GM19452 (cell line): ENCODE measurements around the gene STK38L.

Experiments
- ATAC-seq: cut with Tn5 transposase; IDR thresholded peaks from one replicate; pipeline ENCODE4 v1.9.1; 2021; ENCODE audit not compliant: unreplicated experiment

STK38L gene

DNA sequence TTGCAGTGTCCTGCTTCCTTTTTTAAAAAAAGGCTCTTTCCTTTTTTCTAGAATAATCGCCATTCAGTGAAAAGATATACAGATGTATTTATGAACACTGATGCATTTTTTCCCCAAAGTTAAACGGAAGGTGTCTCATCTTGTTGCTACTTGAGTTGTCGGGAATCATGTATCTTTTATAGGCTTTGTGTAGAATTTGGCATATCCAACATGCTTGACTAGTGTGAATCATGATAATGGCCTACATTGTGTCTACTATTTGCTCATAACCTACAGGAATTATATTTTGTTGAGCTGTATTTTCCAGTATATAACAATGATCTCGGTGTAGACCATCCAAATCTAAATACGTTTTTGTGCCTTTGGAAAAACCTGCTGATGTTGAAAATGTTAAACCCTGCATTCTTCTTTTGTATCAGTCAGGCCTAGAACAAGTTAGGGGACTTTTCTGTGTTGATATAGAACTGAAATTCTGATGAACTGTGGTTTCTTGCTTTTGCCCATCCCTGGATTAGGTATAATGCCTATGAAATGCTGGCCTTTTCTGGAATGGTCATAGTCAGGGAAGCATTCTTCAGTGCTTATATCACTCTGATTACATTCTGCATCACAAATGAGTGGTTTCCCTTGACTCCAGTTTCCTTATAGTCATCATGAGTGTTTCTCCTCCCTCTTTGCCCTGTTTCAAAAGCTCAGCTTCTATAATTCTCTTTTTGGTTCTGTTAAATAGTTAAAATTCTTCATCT, 99.3 kb downstream of the STK38L start:
- no peak for ATAC-seq

DNA sequence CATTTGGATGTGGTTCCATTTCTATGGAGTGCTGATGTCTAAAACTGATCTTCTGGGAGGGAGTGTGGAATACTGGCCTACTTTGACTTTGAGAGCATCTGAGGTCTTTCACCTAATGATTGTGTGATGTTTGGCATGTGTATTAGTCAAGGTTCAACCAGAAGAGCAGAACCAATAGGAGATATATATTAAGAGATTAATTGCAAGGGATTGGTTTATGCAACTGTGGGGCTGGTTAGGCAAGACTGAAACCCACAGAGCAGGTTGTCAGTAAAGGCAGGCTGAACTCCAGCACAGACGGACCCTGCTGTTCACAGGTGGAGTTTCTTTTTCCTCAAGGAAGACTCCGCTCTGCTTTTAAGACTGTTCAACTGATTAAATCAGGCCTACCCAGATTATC, 100.2 kb downstream of the STK38L start:
- no peak for ATAC-seq

GRCh38 chr12:27344760-27345159, 100.7 kb downstream of the STK38L start:
- no peak for ATAC-seq

- ATAC-seq: no peak
Observed at GRCh38 chr12:27345376-27345775, 101.3 kb downstream of the STK38L start.

GRCh38 chr12:27347779-27348178, 103.7 kb downstream of the STK38L start:
- ATAC-seq: no peak

- ATAC-seq: no peak
Observed at GRCh38 chr12:27351476-27351875, 107.4 kb downstream of the STK38L start.

- ATAC-seq: no peak
Observed at GRCh38 chr12:27355486-27355885, 111.4 kb downstream of the STK38L start.

DNA sequence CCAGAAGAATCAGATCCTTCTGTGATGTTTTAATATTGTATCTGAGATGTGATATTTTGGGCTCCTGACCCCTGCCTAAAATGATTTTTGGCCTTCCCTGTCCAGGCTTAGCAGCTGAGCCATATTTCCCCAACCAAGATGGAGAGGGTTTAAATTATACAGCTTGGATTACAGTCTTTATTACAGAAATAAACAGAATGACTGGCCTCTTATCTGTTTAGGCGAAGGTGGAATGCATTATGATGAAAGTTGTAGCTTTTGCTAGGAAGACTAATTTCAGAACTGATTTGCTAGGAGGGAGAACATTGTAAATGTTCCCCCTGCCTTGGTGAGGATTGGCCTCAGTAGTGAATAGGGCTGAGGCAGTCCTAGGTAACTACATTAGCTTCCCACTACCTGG, 111.9 kb downstream of the STK38L start:
- no peak for ATAC-seq

GRCh38 chr12:27359578-27360340, 115.7 kb downstream of the STK38L start:
- ATAC-seq: no peak

DNA sequence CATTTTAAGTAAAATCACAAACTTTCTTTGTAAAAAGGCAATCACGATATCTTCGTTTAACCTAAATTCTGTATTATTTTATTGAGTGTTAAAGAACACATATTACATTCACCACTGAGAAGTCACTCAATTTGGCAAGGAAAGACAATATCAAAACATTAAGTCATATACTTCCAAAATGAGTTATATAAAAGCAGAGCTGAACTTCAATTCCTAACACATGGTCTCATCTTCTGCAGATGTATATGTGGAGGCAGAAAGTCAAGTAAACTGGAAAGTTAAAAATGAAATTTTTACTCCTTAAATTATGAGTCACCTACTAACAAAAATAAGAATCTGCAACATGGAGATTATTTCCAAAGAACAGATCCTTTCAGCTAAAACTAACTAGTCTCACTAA, 117.3 kb downstream of the STK38L start:
- no peak for ATAC-seq

GRCh38 chr12:27366621-27367020, 122.5 kb downstream of the STK38L start:
- no peak for ATAC-seq

DNA sequence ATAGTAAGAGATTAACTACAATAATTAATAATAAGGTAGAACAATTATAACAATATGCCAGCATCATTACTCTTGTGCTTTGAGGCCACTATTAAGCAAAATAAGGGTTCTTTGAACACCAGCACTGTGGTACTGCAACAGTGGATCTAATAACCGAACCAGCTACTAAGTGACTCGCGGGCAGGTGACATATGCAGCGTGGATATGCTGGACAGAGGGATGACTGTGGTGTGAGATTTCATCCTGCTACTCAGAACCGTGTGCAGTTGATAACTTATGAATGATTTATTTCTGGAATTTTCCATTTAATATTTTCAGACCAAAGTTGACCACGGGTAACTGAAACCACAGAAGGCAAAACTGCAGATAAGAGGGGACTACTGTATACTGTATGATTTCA, 123.0 kb downstream of the STK38L start:
- no peak for ATAC-seq
